Measurements from ENCODE around the gene SLX1A.
"Not testable (repeated sequence)": the region's sequence is repeated elsewhere in the genome, so short reads cannot be mapped to it uniquely, and the experiment has no call there.

SLX1A gene

GRCh38 chr16:30199049-30199448 lies 5.4 kb downstream of the SLX1A start, which contains the start of gene SULT1A3:
Gene SULT1A3, plus strand, starts transcription at chr16:30199255. Its CDS starts 1,474 bp downstream, at chr16:30200729.
- DNase-seq (ENCODE audit: low read depth); H3K4me3 ChIP-seq (ENCODE audit: low read depth, low read length): not testable (repeated sequence)

DNA sequence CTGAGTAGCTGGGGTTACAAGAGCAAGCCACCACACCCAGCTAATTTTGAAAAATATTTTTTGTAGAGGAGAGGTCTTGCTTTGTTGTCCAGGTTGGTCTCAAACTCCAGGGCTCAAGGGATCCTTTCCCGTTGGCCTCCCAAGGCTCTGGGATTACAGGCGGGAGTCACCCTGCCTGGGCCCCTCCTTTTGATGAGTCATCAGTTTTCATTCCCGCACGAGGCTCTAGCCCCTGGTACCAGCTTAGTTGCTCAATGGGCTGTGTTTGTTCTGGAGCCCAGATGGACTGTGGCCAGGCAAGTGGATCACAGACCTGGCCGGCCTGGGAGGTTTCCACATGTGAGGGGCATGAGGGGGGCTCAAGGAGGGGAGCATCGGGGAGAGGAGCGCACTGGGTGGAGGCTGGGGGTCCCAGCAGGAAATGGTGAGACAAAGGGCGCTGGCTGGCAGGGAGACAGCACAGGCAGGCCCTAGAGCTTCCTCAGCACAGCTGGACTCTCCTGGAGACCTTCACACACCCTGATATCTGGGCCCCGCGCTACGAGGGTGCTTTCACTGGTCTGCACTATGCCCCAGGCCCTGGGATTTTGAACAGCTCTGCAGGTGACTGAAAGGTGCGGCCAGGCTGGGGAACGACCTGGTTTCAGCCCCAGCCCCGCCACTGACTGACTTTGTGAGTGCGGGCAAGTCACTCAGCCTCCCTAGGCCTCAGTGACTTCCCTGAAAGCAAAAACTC lies 6.1 kb downstream of the SLX1A start:
- not testable (repeated sequence) for DNase-seq (ENCODE audit: low read depth); H3K4me3 ChIP-seq (ENCODE audit: low read depth, low read length)

- DNase-seq (ENCODE audit: low read depth) = not testable (repeated sequence)
Measured at GRCh38 chr16:30205541-30206236, 12.0 kb downstream of the SLX1A start.

DNA sequence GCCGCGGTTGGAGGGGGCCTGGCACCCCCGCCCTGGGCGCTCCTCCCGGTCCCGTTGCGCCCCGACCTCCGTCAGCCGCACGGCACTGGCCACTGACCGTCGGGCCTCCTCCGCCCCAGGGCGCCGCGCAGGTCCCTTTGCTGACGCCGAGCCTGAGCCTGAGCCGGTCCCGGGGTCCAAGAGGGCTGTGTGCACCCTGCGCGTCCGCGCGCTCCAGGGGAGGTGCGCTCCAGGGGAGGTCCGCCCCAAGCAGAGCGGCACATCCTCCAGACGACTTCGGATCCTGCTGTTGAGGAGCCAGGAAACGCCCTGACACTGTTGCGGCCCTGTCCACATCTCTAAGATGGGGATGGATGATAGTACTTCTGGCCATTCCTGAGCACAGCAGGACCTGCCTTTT lies 12.6 kb downstream of the SLX1A start:
- not testable (repeated sequence) for DNase-seq (ENCODE audit: low read depth); H3K4me3 ChIP-seq (ENCODE audit: low read depth, low read length)

More at GRCh38 chr16:30205541-30206236, 12.0 kb downstream of the SLX1A start:
- not testable (repeated sequence) for H3K4me3 ChIP-seq (ENCODE audit: low read depth, low read length)

DNA sequence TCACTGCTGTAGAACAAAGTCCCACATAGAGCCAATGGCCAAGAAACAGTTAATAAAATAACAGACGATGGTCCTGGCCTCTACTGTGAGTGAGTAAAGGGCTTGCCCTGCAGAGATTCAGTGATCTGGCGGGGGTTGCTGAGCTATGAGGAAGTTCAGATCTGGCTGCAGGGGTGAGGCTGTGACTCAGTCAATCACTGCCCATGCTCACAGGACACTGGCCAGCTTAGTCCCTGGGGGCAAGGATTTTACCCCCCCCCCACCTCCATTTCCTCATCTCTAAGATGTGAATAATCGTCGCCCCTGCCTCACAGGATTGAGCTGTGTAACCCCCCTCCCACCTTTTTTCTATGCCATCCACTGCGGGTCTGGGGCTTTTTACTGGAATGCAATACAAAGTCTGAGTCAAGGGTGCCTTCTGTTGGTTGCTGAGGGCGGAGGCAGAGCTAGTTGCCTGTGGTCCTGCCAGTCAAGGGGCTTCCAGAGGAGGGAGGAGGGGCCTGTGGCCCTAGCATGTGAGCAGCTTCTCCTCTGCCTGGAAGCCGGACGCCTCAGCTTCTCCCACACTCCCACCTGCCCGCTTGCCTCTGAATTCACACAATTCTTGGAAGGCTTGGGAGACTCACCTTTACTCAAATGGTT lies 13.5 kb downstream of the SLX1A start:
- not testable (repeated sequence) for DNase-seq (ENCODE audit: low read depth); H3K4me3 ChIP-seq (ENCODE audit: low read depth, low read length)

GRCh38 chr16:30209032-30209431 lies 15.4 kb downstream of the SLX1A start:
- DNase-seq (ENCODE audit: low read depth) = not testable (repeated sequence)

DNA sequence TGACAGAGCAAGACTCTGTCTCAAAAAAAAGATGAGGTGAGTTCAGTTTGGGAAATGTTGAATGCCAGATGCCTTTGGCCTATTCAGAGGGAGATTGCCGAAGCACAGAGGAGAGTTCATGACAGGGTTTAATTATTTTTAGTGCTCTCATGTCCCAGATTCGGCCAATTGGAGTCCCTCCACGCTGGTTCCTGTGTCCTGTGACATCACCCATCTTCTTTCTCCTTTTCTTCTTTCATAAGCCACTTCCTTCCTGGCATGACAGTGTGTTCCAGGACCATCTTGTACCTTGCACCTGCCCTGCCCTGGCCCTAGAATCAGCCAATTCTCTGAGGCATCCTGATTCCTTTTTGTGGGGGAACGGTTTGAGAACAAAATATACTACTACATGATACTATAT lies 17.7 kb downstream of the SLX1A start:
- H3K4me3 ChIP-seq (ENCODE audit: low read depth, low read length); DNase-seq (ENCODE audit: low read depth): not testable (repeated sequence)

More at GRCh38 chr16:30209032-30209431, 15.4 kb downstream of the SLX1A start:
- H3K4me3 ChIP-seq (ENCODE audit: low read depth, low read length) = not testable (repeated sequence)

- DNase-seq (ENCODE audit: low read depth); H3K4me3 ChIP-seq (ENCODE audit: low read depth, low read length): not testable (repeated sequence)
Measured at GRCh38 chr16:30217082-30217481, 23.4 kb downstream of the SLX1A start.
